ENCODE data around the gene YIPF3.

GRCh38 chr6:43509142-43509983 lies 7.4 kb downstream of the YIPF3 start:
- TF ChIP-seq CTCF (IDR thresholded peaks at IDR 0.05; ENCODE audit: insufficient read depth, low read length) (no peak), REST (IDR thresholded peaks at IDR 0.05; ENCODE audit: insufficient replicate concordance, low read depth) (no peak), SPI1 (IDR thresholded peaks at IDR 0.05; ENCODE audit: borderline replicate concordance, low read depth) (no peak)

Data from HL-60 (cell line).